SK-N-SH (cell line): ENCODE results near the gene GMPR2. TPM values are rescaled to one million over a fixed set of nuclear protein-coding genes. Genes with fewer than 3 reads are reported as not detected.

Source experiments
- CTCF ChIA-PET: fragments of 300-600, 350-600 bp; formaldehyde crosslinking; extraction: SDS; loops from one replicate; lab custom pipeline; 2021; lab: Yijun Ruan, JAX
- POLR2A ChIA-PET: fragments of 350-600 bp; sonication (Branson Sonifier 250); formaldehyde crosslinking; extraction: SDS; loops from one replicate; lab custom pipeline; 2020; ENCODE audit warnings: antibody characterized with exemption, inconsistent platforms; lab: Yijun Ruan, JAX
- DNase-seq: peaks from one replicate; pipeline ENCODE4 v3.0.0; 2012
- H2AFZ ChIP-seq: fragments of 200-600 bp; sonication (generic); 2 replicates; pipeline ENCODE4 v1.8.1; 2016; ENCODE audit warnings: antibody characterized with exemption, mild to moderate bottlenecking, low read depth
- H3F3A ChIP-seq: fragments of 200-600 bp; sonication (generic); replicated peaks from 2 replicates; pipeline ENCODE3; 2016; ENCODE audit warnings: antibody characterized with exemption, mild to moderate bottlenecking; ENCODE audit not compliant: insufficient read depth
- H3K27ac ChIP-seq, 2 experiments: fragments of 200-500 bp in 1 of 2; fragments of 200-600 bp in 1 of 2; sonication (Bioruptor generic) in 1 of 2; sonication (generic), shearing (Covaris generic) in 1 of 2; 2 replicates each; pipeline versions ENCODE4 v1.5.1 to v1.6.1; 2014 to 2016; ENCODE audit warnings: low read depth in 2 of 2, inconsistent platforms in 1 of 2, low read length in 1 of 2, mild to moderate bottlenecking in 1 of 2, mixed read lengths in 1 of 2
- H3K27me3 ChIP-seq: fragments of 200-600 bp; sonication (generic), shearing (Covaris generic); 2 replicates; pipeline ENCODE4 v1.6.1; 2016; ENCODE audit warnings: mixed run types; ENCODE audit not compliant: insufficient read depth
- H3K36me3 ChIP-seq, 2 experiments: fragments of 200-500 bp in 1 of 2; fragments of 200-600 bp in 1 of 2; sonication (Bioruptor generic) in 1 of 2; sonication (generic) in 1 of 2; replicated peaks in 1 of 2; 2 replicates each; pipeline versions ENCODE3 to v1.5.1; 2014 to 2016; ENCODE audit warnings: low read length in 1 of 2, mild to moderate bottlenecking in 1 of 2; ENCODE audit not compliant: insufficient read depth in 2 of 2, control insufficient read depth in 1 of 2
- H3K4me1 ChIP-seq, 2 experiments: fragments of 200-500 bp in 1 of 2; fragments of 200-600 bp in 1 of 2; sonication (Bioruptor generic) in 1 of 2; sonication (generic), shearing (Covaris generic) in 1 of 2; 2 replicates each; pipeline versions ENCODE4 v1.5.1 to v1.6.1; 2014 to 2016; ENCODE audit warnings: low read depth in 1 of 2, low read length in 1 of 2, mixed run types in 1 of 2; ENCODE audit not compliant: insufficient read depth in 2 of 2, control insufficient read depth in 1 of 2
- H3K4me2 ChIP-seq: fragments of 200-600 bp; sonication (generic), shearing (Covaris generic); 2 replicates; pipeline ENCODE4 v1.6.1; 2017; ENCODE audit warnings: mixed run types
- H3K4me3 ChIP-seq, 2 experiments: fragments of 200-500 bp in 1 of 2; fragments of 200-600 bp in 1 of 2; sonication (Bioruptor generic) in 1 of 2; sonication (generic), shearing (Covaris generic) in 1 of 2; 2 replicates each; pipeline versions ENCODE4 v1.5.1 to v1.8.1; 2014 to 2016; ENCODE audit warnings: low read depth in 2 of 2, inconsistent platforms in 1 of 2, low read length in 1 of 2, mild to moderate bottlenecking in 1 of 2, mixed read lengths in 1 of 2, moderate library complexity in 1 of 2
- H3K79me2 ChIP-seq: fragments of 200-600 bp; sonication (generic); 2 replicates; pipeline ENCODE4 v1.8.1; 2017; ENCODE audit warnings: mild to moderate bottlenecking; ENCODE audit not compliant: insufficient read depth
- H3K9ac ChIP-seq: fragments of 200-600 bp; sonication (generic); 2 replicates; pipeline ENCODE4 v1.6.1; 2017; ENCODE audit warnings: mixed run types
- H3K9me2 ChIP-seq: fragments of 200-600 bp; sonication (generic); 2 replicates; pipeline ENCODE4 v1.6.1; 2017; ENCODE audit warnings: mixed run types
- H3K9me3 ChIP-seq: fragments of 200-600 bp; sonication (generic); 2 replicates; pipeline ENCODE4 v1.6.1; 2017; ENCODE audit warnings: mixed run types, mild to moderate bottlenecking, moderate library complexity
- H4K20me1 ChIP-seq: fragments of 200-600 bp; sonication (generic); 2 replicates; pipeline ENCODE4 v1.6.1; 2017; ENCODE audit warnings: mild to moderate bottlenecking, mixed run types; ENCODE audit not compliant: insufficient read depth
- EP300 ChIP-seq, 2 experiments: IDR thresholded peaks; 2 replicates each; pipeline versions ENCODE4 v1.4.0 to v1.6.1; 2012; ENCODE audit warnings: borderline replicate concordance in 1 of 2, low read depth in 1 of 2, low read length in 1 of 2
- FOXJ3 ChIP-seq: sonication (generic); formaldehyde crosslinking; IDR thresholded peaks from 2 replicates; pipeline ENCODE4 v1.5.1; 2020; ENCODE audit warnings: mild to moderate bottlenecking, missing genetic modification reagents
- GABPA ChIP-seq: IDR thresholded peaks from 2 replicates; pipeline ENCODE4 v1.4.0; 2012; ENCODE audit warnings: low read depth, mild to moderate bottlenecking
- IRF3 ChIP-seq: fragments of 150-350 bp; IDR thresholded peaks from 2 replicates; pipeline ENCODE4 v1.6.1; 2016; ENCODE audit warnings: mild to moderate bottlenecking, low read depth, low read length
- JUND ChIP-seq: IDR thresholded peaks from 2 replicates; pipeline ENCODE4 v1.4.0; 2012
- MAX ChIP-seq: IDR thresholded peaks from 2 replicates; pipeline ENCODE4 v1.4.0; 2012; ENCODE audit warnings: low read depth
- MEF2A ChIP-seq: IDR thresholded peaks from 2 replicates; pipeline ENCODE4 v1.4.0; 2012; ENCODE audit warnings: low read depth, borderline replicate concordance
- MXI1 ChIP-seq: IDR thresholded peaks from 2 replicates; pipeline ENCODE4 v1.6.1; 2012; ENCODE audit warnings: mild to moderate bottlenecking, low read depth, low read length, improper control_type of control experiment
- NRF1 ChIP-seq: IDR thresholded peaks from 2 replicates; pipeline ENCODE4 v1.6.1; 2012; ENCODE audit warnings: low read depth, mild to moderate bottlenecking, low read length
- PBX3 ChIP-seq: IDR thresholded peaks from 2 replicates; pipeline ENCODE4; 2012
- POLR2AphosphoS5 ChIP-seq: IDR thresholded peaks from 2 replicates; pipeline ENCODE4 v1.6.1; 2012; ENCODE audit warnings: low read depth, low read length
- RAD21 ChIP-seq: IDR thresholded peaks from 2 replicates; pipeline ENCODE4 v1.6.1; 2012; ENCODE audit warnings: mild to moderate bottlenecking, low read length
- RCOR1 ChIP-seq: fragments of 150-350 bp; IDR thresholded peaks from 2 replicates; pipeline ENCODE4 v1.6.1; 2017; ENCODE audit warnings: antibody characterized with exemption, low read length
- SMC3 ChIP-seq: IDR thresholded peaks from 2 replicates; pipeline ENCODE4 v1.6.1; 2012; ENCODE audit warnings: low read depth, low read length, improper control_type of control experiment
- TAF1 ChIP-seq: IDR thresholded peaks from 2 replicates; pipeline ENCODE4 v1.6.1; 2012; ENCODE audit warnings: low read depth, mild to moderate bottlenecking, low read length, moderate library complexity, borderline replicate concordance
- TCF12 ChIP-seq: IDR thresholded peaks from 2 replicates; pipeline ENCODE4 v1.4.0; 2012
- TEAD4 ChIP-seq: IDR thresholded peaks from 2 replicates; pipeline ENCODE4 v1.4.0; 2012; ENCODE audit warnings: mild to moderate bottlenecking, borderline replicate concordance; ENCODE audit not compliant: insufficient read depth
- USF1 ChIP-seq: IDR thresholded peaks from 2 replicates; pipeline ENCODE4 v1.4.0; 2012; ENCODE audit warnings: low read depth, borderline replicate concordance
- USF2 ChIP-seq: fragments of 150-350 bp; IDR thresholded peaks from 2 replicates; pipeline ENCODE4 v1.6.1; 2017; ENCODE audit warnings: antibody characterized with exemption, low read length, low read depth, borderline replicate concordance
- YY1 ChIP-seq: IDR thresholded peaks from 2 replicates; pipeline ENCODE4 v1.4.0; 2012; ENCODE audit warnings: low read depth, mild to moderate bottlenecking
- ZBTB33 ChIP-seq: IDR thresholded peaks from 2 replicates; pipeline ENCODE4 v1.4.0; 2012; ENCODE audit warnings: low read depth, borderline replicate concordance
- WGBS: methylation state at CpG from one replicate; pipeline ENCODE4 v1.1.6; 2017; ENCODE audit warnings: low lambda C conversion rate; 5-methylcytosine and 5-hydroxymethylcytosine counted together
- polyA plus RNA-seq, 3 experiments: library from polyadenylated mRNA; depleted of rRNA; stranded (reverse); fragments of >200 nt; gene quantifications; 2 replicates each; pipeline ENCODE4 v1.2.3, GENCODE V29; 2012

Gene GMPR2
- polyA plus RNA-seq, 1 of the 3 experiments (the other 2 are of a cell fraction): 97.0 TPM

- CTCF ChIA-PET: interaction anchor here (1.0 to 12.0 kb wide), 6 partner anchors 21 to 194 kb away, joined by 3 to 191 read pairs (median 9); partner anchors contain the start of genes CIDEB, DHRS1, MDP1 and NOP9
- no peak for TF ChIP-seq RCOR1
- no peak for TF ChIP-seq EP300 (IDR thresholded peaks at IDR 0.05; ENCODE audit: borderline replicate concordance in 1 of 2, low read depth in 1 of 2, low read length in 1 of 2)
- TF ChIP-seq USF2: no peak
- TF ChIP-seq NRF1: no peak
- TF ChIP-seq JUND: no peak
- TF ChIP-seq IRF3: no peak
- no peak for TF ChIP-seq MAX
- no peak for TF ChIP-seq USF1
- no peak for TF ChIP-seq YY1
- no peak for TF ChIP-seq TEAD4
- TF ChIP-seq TCF12: no peak
- Histone ChIP-seq H3K79me2 (peaks cover 69% of the 10 kb centered on the region), H3K4me2 (no peak overlapping the region), H3K9ac (no peak overlapping the region), H4K20me1 (no peaks in the 10 kb centered on the region), H3K9me3 (no peaks in the 10 kb centered on the region), H3K36me3 (peaks cover 56 to 69% of the 10 kb centered on the region in 2 experiments), H3K27ac (no peak overlapping the region), H3K4me1 (peaks cover 33 to 36% of the 10 kb centered on the region in 2 experiments; a peak in 3 of 4 replicates), H3K4me3 (no peak overlapping the region), H3F3A (peaks cover 13% of the 10 kb centered on the region), H2AFZ (no peak overlapping the region), H3K9me2 (no peaks in the 10 kb centered on the region), H3K27me3 (no peaks in the 10 kb centered on the region)
- DNase-seq: no peak
- 93% methylated on average over 6 of the region's 6 CpGs for WGBS
- POLR2A ChIA-PET: no interaction called here
Measured at GRCh38 chr14:24236689-24237462, 4.1 kb downstream of the GMPR2 start.

- peaks cover 13% of the 10 kb centered on the region for H3F3A ChIP-seq
- no peak overlapping the region for H2AFZ ChIP-seq
- no peaks in the 10 kb centered on the region for H3K27me3 ChIP-seq
- no peak overlapping the region for H3K9ac ChIP-seq
- 84% methylated on average over 2 of the region's 2 CpGs for WGBS
- no peak overlapping the region for H3K4me3 ChIP-seq
- H3K79me2 ChIP-seq: peaks cover 68% of the 10 kb centered on the region
- no peak for DNase-seq
- peaks cover 33 to 36% of the 10 kb centered on the region in 2 experiments; a peak in 3 of 4 replicates for H3K4me1 ChIP-seq
- H4K20me1 ChIP-seq: no peaks in the 10 kb centered on the region
- CTCF ChIA-PET: interaction anchor here (0.9 to 12.0 kb wide), 8 partner anchors 14 to 194 kb away, joined by 3 to 191 read pairs (median 7); partner anchors contain the start of genes CIDEB, DHRS1, MDP1 and NOP9
- TF ChIP-seq GABPA (no peak), TAF1 (no peak), ZBTB33 (no peak), MAX (no peak), FOXJ3 (CRISPR knock-in tag) (no peak), RAD21 (no peak), SMC3 (no peak), MEF2A (no peak), EP300 (IDR thresholded peaks at IDR 0.05; ENCODE audit: borderline replicate concordance in 1 of 2, low read depth in 1 of 2, low read length in 1 of 2) (no peak), PBX3 (no peak), MXI1 (no peak), POLR2AphosphoS5 (no peak)
- TF ChIP-seq, all 33 proteins: peak for 0
- Histone ChIP-seq H3K9me3 (no peaks in the 10 kb centered on the region), H3K9me2 (no peaks in the 10 kb centered on the region), H3K4me2 (no peak overlapping the region), H3K27ac (no peak overlapping the region), H3K36me3 (peaks cover 56 to 69% of the 10 kb centered on the region in 2 experiments)
- POLR2A ChIA-PET: interaction anchor here (1.2 kb wide), 1 partner anchor 18 kb away, joined by 6 read pairs; no protein-coding TSS in a partner anchor
Measured at GRCh38 chr14:24237463-24237955, 4.8 kb downstream of the GMPR2 start.
